Heart left ventricle (tissue), 13 donors: ENCODE results near the gene USH1G.

ENCODE experiments used
- CTCF ChIP-seq, 12 donors: fragments of 200-600 bp; sonication (generic) in 4 of 12; IDR thresholded peaks; one replicate each; pipeline versions ENCODE4 v1.5.0 to v1.8.0; 2018 to 2022; ENCODE audit warnings: antibody characterized with exemption in 12 of 12, mild to moderate bottlenecking in 5 of 12
- POLR2A ChIP-seq, 2 donors: fragments of 450-650 bp; IDR thresholded peaks; one replicate each; pipeline ENCODE4 v1.6.1; 2017; ENCODE audit warnings: antibody characterized with exemption in 2 of 2, mild to moderate bottlenecking in 2 of 2, moderate library complexity in 2 of 2
- donor health status: ischemic (EF 13 %, LVEDD 7.1; RV severe dilation, severe dysfunction).
- donor health status: DM: no; HTN: yes; CAD: no.
- donor health status: DM: no; HTN: no; CAD: no.
- donor health status: ischemic (EF 25% LVEDD 6.9; RV normal size, moderate dysfunction).
- donor health status: ischemic (EF 25% LVEDD 5.7; RV mildly dilated, moderate dysfunction).
- donor health status: ischemic (EF 35%, LVEDD 5.7; RV mildly dilated, moderate dysfunction).
- donor health status: nonischemic (EF 11% LVEDD 7.7; RV severe dilation, severe dysfunction).
- donor health status: DM: yes; HTN: yes; CAD: no.
- donor health status: PGD.
- donor health status: ischemic (EF 29% LVEDD 5.4; RV normal size, mild dysfunction).
- donor health status: nonischemic (EF 23%, LVEDD 6.1; RV moderate dilation, normal function).

GRCh38 chr17:74956093-74956492 is 33.0 kb upstream of the USH1G start:
- TF ChIP-seq POLR2A (IDR thresholded peaks at IDR 0.05) (no peak), CTCF (IDR thresholded peaks at IDR 0.05) (no peak)
